Adrenal gland (tissue), 12 donors: ENCODE results near the gene TTLL12. TPM values are rescaled to one million over a fixed set of nuclear protein-coding genes. Genes with fewer than 3 reads are reported as not detected.

Experiments
- DNase-seq, 7 donors: peaks; one replicate each; pipeline ENCODE4 v3.0.0-alpha.2; 2019 to 2020
- H3K27ac ChIP-seq, 5 donors: fragments of 200-600 bp; sonication (generic) in 4 of 5; 1 replicate in 3 of 5; 2 replicates in 2 of 5; pipeline versions ENCODE4 v1.5.1 to v1.8.0; 2016 to 2020; ENCODE audit warnings: mild to moderate bottlenecking in 1 of 5
- H3K27me3 ChIP-seq: fragments of 200-600 bp; 2 replicates; pipeline ENCODE4 v1.8.0; 2021
- H3K36me3 ChIP-seq, 2 donors: fragments of 200-600 bp; replicated peaks in 1 of 2; 1 replicate in 1 of 2; 2 replicates in 1 of 2; pipeline versions ENCODE4 v1.5.1 to v1.8.0; 2018 to 2022
- H3K4me1 ChIP-seq, 2 donors: fragments of 200-600 bp; replicated peaks in 1 of 2; 1 replicate in 1 of 2; 2 replicates in 1 of 2; pipeline versions ENCODE4 v1.5.1 to v1.8.0; 2018 to 2021
- H3K4me3 ChIP-seq, 4 donors: fragments of 200-600 bp; sonication (generic) in 3 of 4; one replicate each; pipeline ENCODE4 v1.5.1; 2016 to 2018
- H3K9me3 ChIP-seq, 3 donors: fragments of 200-600 bp; sonication (generic) in 1 of 3; replicated peaks in 1 of 3; 1 replicate in 2 of 3; 2 replicates in 1 of 3; pipeline versions ENCODE4 v1.5.1 to v1.8.0; 2016 to 2021
- CTCF ChIP-seq, 6 experiments: fragments of 450-650 bp in 4 of 6; fragments of 200-600 bp in 2 of 6; sonication (generic) in 1 of 6; IDR thresholded peaks; 1 replicate in 5 of 6; 2 replicates in 1 of 6; pipeline versions ENCODE4 v1.5.1 to v1.8.0; 2016 to 2021; ENCODE audit warnings: antibody characterized with exemption in 6 of 6, mild to moderate bottlenecking in 2 of 6, moderate library complexity in 1 of 6
- POLR2A ChIP-seq, 2 donors: fragments of 450-650 bp; IDR thresholded peaks; one replicate each; pipeline ENCODE4 v1.6.1; 2017; ENCODE audit warnings: antibody characterized with exemption in 2 of 2, mild to moderate bottlenecking in 2 of 2, moderate library complexity in 1 of 2
- WGBS, 4 donors: extraction: QIAGEN DNeasy Blood & Tissue Kit in 2 of 4; methylation state at CpG; one replicate each; pipeline versions ENCODE4 v1.1.5 to v1.1.7; 2013 to 2017; 5-methylcytosine and 5-hydroxymethylcytosine counted together
- intact Hi-C, 2 donors: fragments of 100-400 bp; cut with DNase I; formaldehyde crosslinking; loops; one replicate each; pipeline versions ENCODE4 v1.14.1 to v1.15.0; 2022 to 2023
- polyA plus RNA-seq, 3 donors: library from polyadenylated mRNA; stranded (reverse); fragments of 200-250 nt in 2 of 3; fragments of 350-450 nt in 1 of 3; fragmentation: Illumina TruSeq in 1 of 3; extraction: RNeasy Lipid Tissue Mini Kit (QIAGEN cat#74804) in 1 of 3; gene quantifications; one replicate each; pipeline ENCODE4 v1.2.3, GENCODE V29; 2013 to 2014
- total RNA-seq, 9 donors: library from RNA; depleted of rRNA in 4 of 9; stranded (reverse); fragments of >200 nt in 4 of 9; fragments of 120-200 nt in 1 of 9; fragmentation: NEBNext Ultra II Directional in 1 of 9; extraction: Animal tissue kit (Norgen Biotek cat#: 25700) in 1 of 9; gene quantifications; one replicate each; pipeline versions ENCODE4 v1.1.0 to v1.2.4, GENCODE V29; 2013 to 2023
- donor health status: healthy with polysubstance abuse.
- donor health status: Bipolar disorder and iron deficiency.
- donor health status: DM: yes; HTN: yes; CAD: no.
- donor health status: DM: no; HTN: no; CAD: no.
- donor health status: DM: no; HTN: no; CAD: no.
- donor health status: DM: yes; HTN: yes; CAD: no.

TTLL12 gene
- total and polyA plus RNA-seq, 12 donors: 22.6 to 85.2 (median 59.2) TPM

GRCh38 chr22:43160497-43161126, 26.3 kb downstream of the TTLL12 start:
- no peak overlapping the region for H3K27ac ChIP-seq
- intact Hi-C loops: no loop called here
- peaks cover 0 to 6% of the 10 kb centered on the region in 2 donors for H3K36me3 ChIP-seq
- H3K9me3 ChIP-seq: no peaks in the 10 kb centered on the region
- H3K4me3 ChIP-seq: no peak overlapping the region
- 80 to 96% (median 94%) methylated on average over 3 to 8 of the region's 8 CpGs for WGBS, 4 donors
- peaks cover 4 to 16% of the 10 kb centered on the region in 2 donors for H3K4me1 ChIP-seq
- H3K27me3 ChIP-seq: no peaks in the 10 kb centered on the region
- no peak for TF ChIP-seq CTCF (IDR thresholded peaks at IDR 0.05)
- TF ChIP-seq POLR2A (IDR thresholded peaks at IDR 0.05): no peak
- no peak for DNase-seq

GRCh38 chr22:43159484-43160178, 27.3 kb downstream of the TTLL12 start:
- Histone ChIP-seq H3K36me3 (peaks cover 0 to 6% of the 10 kb centered on the region in 2 donors), H3K27ac (no peak overlapping the region), H3K27me3 (no peaks in the 10 kb centered on the region), H3K4me1 (peaks cover 4 to 15% of the 10 kb centered on the region in 2 donors), H3K9me3 (no peaks in the 10 kb centered on the region), H3K4me3 (no peak overlapping the region)
- intact Hi-C loops: no loop called here
- WGBS, 4 donors: 68 to 73% (median 72%) methylated on average over 5 to 18 of the region's 18 CpGs
- TF ChIP-seq POLR2A (IDR thresholded peaks at IDR 0.05) (no peak), CTCF (IDR thresholded peaks at IDR 0.05) (peak in 1 of 6 experiments; percentile 17)
- DNase-seq: peak in 1 of 7 donors; percentile 23

DNA sequence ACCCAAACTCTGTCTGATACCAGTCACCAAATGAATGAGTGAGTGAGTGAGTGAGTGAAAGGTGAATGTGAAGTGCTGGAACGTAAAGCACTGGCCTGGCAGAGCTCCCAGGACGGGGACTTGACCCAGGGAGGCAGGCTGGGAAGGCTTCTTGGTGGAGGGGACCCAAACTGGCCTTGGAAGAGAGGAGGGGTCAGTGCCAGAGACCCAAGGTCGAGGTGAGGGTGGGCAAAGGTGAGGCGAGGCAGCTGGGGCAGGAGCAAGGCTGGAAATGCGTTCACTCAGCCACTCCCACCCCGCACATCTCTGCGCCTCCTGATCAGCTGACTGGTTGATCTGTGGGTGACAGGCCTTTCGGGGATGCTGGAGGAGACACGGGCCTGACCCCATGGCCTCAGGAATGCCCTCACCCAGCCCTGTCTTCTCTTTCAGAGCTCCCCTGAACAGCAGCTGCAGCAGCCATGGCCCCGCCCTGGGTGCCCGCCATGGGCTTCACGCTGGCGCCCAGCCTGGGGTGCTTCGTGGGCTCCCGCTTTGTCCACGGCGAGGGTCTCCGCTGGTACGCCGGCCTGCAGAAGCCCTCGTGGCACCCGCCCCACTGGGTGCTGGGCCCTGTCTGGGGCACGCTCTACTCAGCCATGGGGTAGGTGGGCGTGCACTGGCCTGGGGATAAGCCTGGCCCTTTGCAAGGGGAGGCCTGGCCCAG, 28.0 kb downstream of the TTLL12 start:
- no peak for DNase-seq
- no peaks in the 10 kb centered on the region for H3K9me3 ChIP-seq
- WGBS, 4 donors: 80 to 88% (median 82%) methylated on average over 12 to 24 of the region's 24 CpGs
- H3K36me3 ChIP-seq: peaks cover 0 to 6% of the 10 kb centered on the region in 2 donors
- H3K27ac ChIP-seq: no peak overlapping the region
- intact Hi-C loops: no loop called here
- H3K4me3 ChIP-seq: no peak overlapping the region
- H3K27me3 ChIP-seq: no peaks in the 10 kb centered on the region
- TF ChIP-seq POLR2A (IDR thresholded peaks at IDR 0.05): no peak
- no peak for TF ChIP-seq CTCF (IDR thresholded peaks at IDR 0.05)
- H3K4me1 ChIP-seq: peaks cover 4 to 9% of the 10 kb centered on the region in 2 donors

- H3K27me3 ChIP-seq: no peaks in the 10 kb centered on the region
- peaks cover 0 to 6% of the 10 kb centered on the region in 2 donors for H3K36me3 ChIP-seq
- H3K9me3 ChIP-seq: no peaks in the 10 kb centered on the region
- 80 to 85% (median 81%) methylated on average over 7 to 9 of the region's 9 CpGs for WGBS, 4 donors
- intact Hi-C loops: no loop called here
- H3K4me3 ChIP-seq: no peak overlapping the region
- TF ChIP-seq POLR2A (IDR thresholded peaks at IDR 0.05): no peak
- TF ChIP-seq CTCF (IDR thresholded peaks at IDR 0.05): no peak
- H3K27ac ChIP-seq: no peak overlapping the region
- DNase-seq: no peak
- H3K4me1 ChIP-seq: no peaks in the 10 kb centered on the region
Measured at GRCh38 chr22:43157874-43158546, 28.9 kb downstream of the TTLL12 start.
